ENCODE data around the gene HMG20A.

The HMG20A gene

DNA sequence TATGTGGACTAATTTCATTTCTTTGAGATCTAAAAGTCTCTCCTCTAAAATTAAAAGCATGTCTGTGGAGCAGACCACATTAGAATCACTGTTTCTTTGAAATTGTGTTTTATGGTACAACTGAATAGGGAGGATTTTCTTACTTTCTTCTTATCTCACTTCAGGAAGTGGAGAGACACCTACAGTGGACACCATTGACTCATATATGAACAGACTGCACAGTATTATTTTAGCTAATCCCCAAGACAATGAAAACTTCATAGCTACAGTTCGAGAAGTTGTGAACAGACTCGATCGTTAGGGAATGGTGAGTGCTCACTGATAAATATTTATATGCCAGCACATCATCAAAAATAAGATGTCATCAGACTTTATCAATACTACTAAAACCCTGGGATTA is 58.3 kb downstream of the HMG20A start:
- no peak for ATAC-seq

DNA sequence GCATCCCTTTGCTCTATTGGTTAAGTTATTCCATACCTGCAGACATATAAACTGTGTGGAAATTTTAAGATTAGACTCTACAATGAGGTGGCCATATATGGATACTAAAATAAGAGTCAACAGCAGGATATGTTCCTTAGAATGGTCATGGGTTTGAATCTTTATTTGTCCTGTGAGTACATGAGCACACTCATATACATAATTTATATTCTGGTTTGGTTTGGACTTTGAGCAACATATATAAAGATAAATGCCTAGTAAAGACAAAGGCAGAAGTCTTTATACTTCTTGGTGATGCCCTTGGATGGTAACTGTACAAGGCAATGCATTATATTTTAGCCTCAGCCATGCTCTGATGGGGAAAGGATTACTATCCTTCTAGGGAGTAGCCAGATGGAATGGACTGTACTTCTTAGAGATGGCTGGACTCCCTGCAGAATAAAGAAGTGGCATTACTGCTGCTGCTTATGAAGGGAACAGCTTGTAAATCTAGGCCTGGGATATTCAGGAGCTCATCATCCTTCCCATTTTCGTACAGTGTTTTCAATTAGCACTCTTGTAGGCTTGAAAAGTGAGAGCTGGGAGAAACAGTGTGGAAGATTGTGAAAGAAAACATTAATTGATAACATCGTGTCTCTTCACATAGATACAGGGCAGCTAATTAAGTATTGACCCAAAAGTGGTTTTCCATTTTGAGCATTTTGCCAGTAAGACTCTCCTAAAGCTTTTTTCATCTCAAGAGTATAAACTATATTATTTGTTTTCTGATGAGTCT is 60.4 kb downstream of the HMG20A start:
- ATAC-seq: no peak
- no peak for TF ChIP-seq CSDC2 (CRISPR knock-in tag; IDR thresholded peaks at IDR 0.05)
- TF ChIP-seq, protein P1, sequence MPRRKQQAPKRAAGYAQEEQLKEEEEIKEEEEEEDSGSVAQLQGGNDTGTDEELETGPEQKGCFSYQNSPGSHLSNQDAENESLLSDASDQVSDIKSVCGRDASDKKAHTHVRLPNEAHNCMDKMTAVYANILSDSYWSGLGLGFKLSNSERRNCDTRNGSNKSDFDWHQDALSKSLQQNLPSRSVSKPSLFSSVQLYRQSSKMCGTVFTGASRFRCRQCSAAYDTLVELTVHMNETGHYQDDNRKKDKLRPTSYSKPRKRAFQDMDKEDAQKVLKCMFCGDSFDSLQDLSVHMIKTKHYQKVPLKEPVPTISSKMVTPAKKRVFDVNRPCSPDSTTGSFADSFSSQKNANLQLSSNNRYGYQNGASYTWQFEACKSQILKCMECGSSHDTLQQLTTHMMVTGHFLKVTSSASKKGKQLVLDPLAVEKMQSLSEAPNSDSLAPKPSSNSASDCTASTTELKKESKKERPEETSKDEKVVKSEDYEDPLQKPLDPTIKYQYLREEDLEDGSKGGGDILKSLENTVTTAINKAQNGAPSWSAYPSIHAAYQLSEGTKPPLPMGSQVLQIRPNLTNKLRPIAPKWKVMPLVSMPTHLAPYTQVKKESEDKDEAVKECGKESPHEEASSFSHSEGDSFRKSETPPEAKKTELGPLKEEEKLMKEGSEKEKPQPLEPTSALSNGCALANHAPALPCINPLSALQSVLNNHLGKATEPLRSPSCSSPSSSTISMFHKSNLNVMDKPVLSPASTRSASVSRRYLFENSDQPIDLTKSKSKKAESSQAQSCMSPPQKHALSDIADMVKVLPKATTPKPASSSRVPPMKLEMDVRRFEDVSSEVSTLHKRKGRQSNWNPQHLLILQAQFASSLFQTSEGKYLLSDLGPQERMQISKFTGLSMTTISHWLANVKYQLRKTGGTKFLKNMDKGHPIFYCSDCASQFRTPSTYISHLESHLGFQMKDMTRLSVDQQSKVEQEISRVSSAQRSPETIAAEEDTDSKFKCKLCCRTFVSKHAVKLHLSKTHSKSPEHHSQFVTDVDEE (CRISPR knock-in tag; IDR thresholded peaks at IDR 0.05): no peak
- no peak for TF ChIP-seq ISL1 (CRISPR knock-in tag; IDR thresholded peaks at IDR 0.05)
- no peak for TF ChIP-seq ESRRG (CRISPR knock-in tag; IDR thresholded peaks at IDR 0.05)
- TF ChIP-seq ZC3H10 (CRISPR knock-in tag; IDR thresholded peaks at IDR 0.05): no peak
- no peak for TF ChIP-seq PPARA (CRISPR knock-in tag; IDR thresholded peaks at IDR 0.05; ENCODE audit: borderline replicate concordance)
- TF ChIP-seq, protein P2, sequence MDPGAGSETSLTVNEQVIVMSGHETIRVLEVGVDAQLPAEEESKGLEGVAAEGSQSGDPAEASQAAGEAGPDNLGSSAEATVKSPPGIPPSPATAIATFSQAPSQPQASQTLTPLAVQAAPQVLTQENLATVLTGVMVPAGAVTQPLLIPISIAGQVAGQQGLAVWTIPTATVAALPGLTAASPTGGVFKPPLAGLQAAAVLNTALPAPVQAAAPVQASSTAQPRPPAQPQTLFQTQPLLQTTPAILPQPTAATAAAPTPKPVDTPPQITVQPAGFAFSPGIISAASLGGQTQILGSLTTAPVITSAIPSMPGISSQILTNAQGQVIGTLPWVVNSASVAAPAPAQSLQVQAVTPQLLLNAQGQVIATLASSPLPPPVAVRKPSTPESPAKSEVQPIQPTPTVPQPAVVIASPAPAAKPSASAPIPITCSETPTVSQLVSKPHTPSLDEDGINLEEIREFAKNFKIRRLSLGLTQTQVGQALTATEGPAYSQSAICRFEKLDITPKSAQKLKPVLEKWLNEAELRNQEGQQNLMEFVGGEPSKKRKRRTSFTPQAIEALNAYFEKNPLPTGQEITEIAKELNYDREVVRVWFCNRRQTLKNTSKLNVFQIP (CRISPR knock-in tag; IDR thresholded peaks at IDR 0.05; ENCODE audit: borderline replicate concordance, low read depth): no peak

More for the DNA sequence above, 58.3 kb downstream of the HMG20A start:
- no peak for TF ChIP-seq CSDC2 (CRISPR knock-in tag; IDR thresholded peaks at IDR 0.05)
- TF ChIP-seq BACH2 (CRISPR knock-in tag; IDR thresholded peaks at IDR 0.05; ENCODE audit: borderline replicate concordance): no peak
- no peak for TF ChIP-seq TCF4 (CRISPR knock-in tag; IDR thresholded peaks at IDR 0.05; ENCODE audit: borderline replicate concordance)
- no peak for TF ChIP-seq ZNF70 (CRISPR knock-in tag; IDR thresholded peaks at IDR 0.05)
- TF ChIP-seq, protein P1 (CRISPR knock-in tag; IDR thresholded peaks at IDR 0.05): no peak
- no peak for TF ChIP-seq ISL1 (CRISPR knock-in tag; IDR thresholded peaks at IDR 0.05)
- no peak for TF ChIP-seq TOX (CRISPR knock-in tag; IDR thresholded peaks at IDR 0.05; ENCODE audit: borderline replicate concordance)
- TF ChIP-seq, protein P3, sequence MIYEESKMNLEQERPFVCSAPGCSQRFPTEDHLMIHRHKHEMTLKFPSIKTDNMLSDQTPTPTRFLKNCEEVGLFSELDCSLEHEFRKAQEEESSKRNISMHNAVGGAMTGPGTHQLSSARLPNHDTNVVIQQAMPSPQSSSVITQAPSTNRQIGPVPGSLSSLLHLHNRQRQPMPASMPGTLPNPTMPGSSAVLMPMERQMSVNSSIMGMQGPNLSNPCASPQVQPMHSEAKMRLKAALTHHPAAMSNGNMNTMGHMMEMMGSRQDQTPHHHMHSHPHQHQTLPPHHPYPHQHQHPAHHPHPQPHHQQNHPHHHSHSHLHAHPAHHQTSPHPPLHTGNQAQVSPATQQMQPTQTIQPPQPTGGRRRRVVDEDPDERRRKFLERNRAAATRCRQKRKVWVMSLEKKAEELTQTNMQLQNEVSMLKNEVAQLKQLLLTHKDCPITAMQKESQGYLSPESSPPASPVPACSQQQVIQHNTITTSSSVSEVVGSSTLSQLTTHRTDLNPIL (CRISPR knock-in tag; IDR thresholded peaks at IDR 0.05; ENCODE audit: low read depth): no peak
- TF ChIP-seq ARNTL (CRISPR knock-in tag; IDR thresholded peaks at IDR 0.05; ENCODE audit: borderline replicate concordance, low read depth): no peak
- no peak for TF ChIP-seq SNAI2 (CRISPR knock-in tag; IDR thresholded peaks at IDR 0.05)
- no peak for TF ChIP-seq ZFP30 (CRISPR knock-in tag; IDR thresholded peaks at IDR 0.05)
- TF ChIP-seq ZFP3 (CRISPR knock-in tag; IDR thresholded peaks at IDR 0.05): no peak
- no peak for TF ChIP-seq ZC3H10 (CRISPR knock-in tag; IDR thresholded peaks at IDR 0.05)
- TF ChIP-seq ZNF8 (CRISPR knock-in tag; IDR thresholded peaks at IDR 0.05): no peak
- TF ChIP-seq, protein P2 (CRISPR knock-in tag; IDR thresholded peaks at IDR 0.05; ENCODE audit: borderline replicate concordance, low read depth): no peak
- no peak for TF ChIP-seq ESRRG (CRISPR knock-in tag; IDR thresholded peaks at IDR 0.05)
- TF ChIP-seq OSR1 (CRISPR knock-in tag; IDR thresholded peaks at IDR 0.05): no peak

DNA sequence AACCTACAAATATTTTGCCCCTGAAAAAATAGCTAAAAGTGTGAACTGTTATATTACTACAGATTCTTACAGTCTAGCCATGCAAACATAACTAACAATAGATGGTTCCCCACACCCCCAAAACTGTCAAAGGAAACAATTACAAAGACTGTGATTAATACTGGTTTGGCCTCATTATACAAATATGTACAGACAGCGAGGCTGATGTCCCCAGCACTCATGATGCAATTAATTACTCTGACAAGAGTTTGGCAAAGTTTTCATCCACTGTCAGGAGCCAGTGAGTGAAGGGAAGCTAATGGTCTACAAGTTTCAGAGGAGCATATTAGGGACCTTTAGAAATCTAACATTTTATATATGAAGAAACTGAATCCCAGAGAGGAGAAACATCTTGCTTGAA is 61.0 kb downstream of the HMG20A start:
- ATAC-seq: peak; percentile 39
- no peak for TF ChIP-seq ZFP3 (CRISPR knock-in tag; IDR thresholded peaks at IDR 0.05)
- TF ChIP-seq, protein P2 (CRISPR knock-in tag; IDR thresholded peaks at IDR 0.05; ENCODE audit: borderline replicate concordance, low read depth): no peak
- TF ChIP-seq, protein P3 (CRISPR knock-in tag; IDR thresholded peaks at IDR 0.05; ENCODE audit: low read depth): no peak
- peak; percentile 60; the same call in 1 of the 2 replicates for TF ChIP-seq ISL1 (CRISPR knock-in tag; IDR thresholded peaks at IDR 0.05)
- TF ChIP-seq PPARA (CRISPR knock-in tag; IDR thresholded peaks at IDR 0.05; ENCODE audit: borderline replicate concordance): no peak
- TF ChIP-seq BACH2 (CRISPR knock-in tag; IDR thresholded peaks at IDR 0.05; ENCODE audit: borderline replicate concordance): no peak
- TF ChIP-seq SNAI2 (CRISPR knock-in tag; IDR thresholded peaks at IDR 0.05): no peak

Measured in SK-N-SH treated with all-trans-retinoic acid at 6 μM for 48 hours (cell line).